ENCODE results near the gene RERE. TPM values are rescaled to one million over a fixed set of nuclear protein-coding genes. Genes with fewer than 3 reads are reported as not detected.
"Not testable (repeated sequence)": the region's sequence is repeated elsewhere in the genome, so short reads cannot be mapped to it uniquely, and the experiment has no call there.

Gene RERE
- total RNA-seq, 1 donor from 2014 or later, result 80.3 TPM

- TF ChIP-seq CTCF (IDR thresholded peaks at IDR 0.05) (no peak), POLR2A (IDR thresholded peaks at IDR 0.05) (no peak), POLR2AphosphoS5 (IDR thresholded peaks at IDR 0.05; ENCODE audit: insufficient read depth in 1 of 2, low read depth in 1 of 2) (no peak)
- no peak overlapping the region for H3K4me3 ChIP-seq
- intact Hi-C loops (cut with DNase I), result no loop called here
- no peak overlapping the region for H3K27ac ChIP-seq
- DNase-seq (ENCODE audit: extremely low spot score in 2 of 2), result no peak
- no peaks in the 10 kb centered on the region for H3K9me3 ChIP-seq
- H3K36me3 ChIP-seq, result no peaks in the 10 kb centered on the region
- no peaks in the 10 kb centered on the region for H3K27me3 ChIP-seq
- no peaks in the 10 kb centered on the region for H3K4me1 ChIP-seq
These were observed 18.7 kb upstream of the RERE start for GRCh38 chr1:8835941-8836643.

GRCh38 chr1:8831340-8831739 lies 13.9 kb upstream of the RERE start:
- no peak overlapping the region for H3K27ac ChIP-seq
- H3K27me3 ChIP-seq, result no peaks in the 10 kb centered on the region
- DNase-seq (ENCODE audit: extremely low spot score in 2 of 2), result no peak
- H3K36me3 ChIP-seq, result no peaks in the 10 kb centered on the region
- TF ChIP-seq CTCF (IDR thresholded peaks at IDR 0.05), result no peak
- no peak for TF ChIP-seq POLR2AphosphoS5 (IDR thresholded peaks at IDR 0.05; ENCODE audit: insufficient read depth in 1 of 2, low read depth in 1 of 2)
- TF ChIP-seq POLR2A (IDR thresholded peaks at IDR 0.05), result no peak
- no peaks in the 10 kb centered on the region for H3K4me1 ChIP-seq
- intact Hi-C loops (cut with DNase I), result no loop called here
- no peaks in the 10 kb centered on the region for H3K9me3 ChIP-seq
- H3K4me3 ChIP-seq, result no peak overlapping the region

- H3K9me3 ChIP-seq; H3K4me1 ChIP-seq; H3K4me3 ChIP-seq; DNase-seq (ENCODE audit: extremely low spot score in 2 of 2); H3K27ac ChIP-seq; H3K36me3 ChIP-seq; intact Hi-C loops (cut with DNase I); H3K27me3 ChIP-seq: not testable (repeated sequence)
These were observed 13.3 kb upstream of the RERE start for GRCh38 chr1:8830732-8831131.

GRCh38 chr1:8825985-8826481 lies 8.6 kb upstream of the RERE start:
- peaks cover 38% of the 10 kb centered on the region for H3K4me1 ChIP-seq
- H3K27me3 ChIP-seq, result no peaks in the 10 kb centered on the region
- no peaks in the 10 kb centered on the region for H3K9me3 ChIP-seq
- TF ChIP-seq CTCF (IDR thresholded peaks at IDR 0.05) (no peak), POLR2A (IDR thresholded peaks at IDR 0.05) (no peak), POLR2AphosphoS5 (IDR thresholded peaks at IDR 0.05; ENCODE audit: insufficient read depth in 1 of 2, low read depth in 1 of 2) (peak in 1 of 2 donors; percentile 61)
- no peaks in the 10 kb centered on the region for H3K36me3 ChIP-seq
- intact Hi-C loops (cut with DNase I), result no loop called here
- peak overlapping the region; percentile 42 for H3K27ac ChIP-seq
- DNase-seq (ENCODE audit: extremely low spot score in 2 of 2), result no peak
- no peak overlapping the region for H3K4me3 ChIP-seq

- TF ChIP-seq CTCF (IDR thresholded peaks at IDR 0.05) (no peak), POLR2AphosphoS5 (IDR thresholded peaks at IDR 0.05; ENCODE audit: insufficient read depth in 1 of 2, low read depth in 1 of 2) (no peak), POLR2A (IDR thresholded peaks at IDR 0.05) (no peak)
- Histone ChIP-seq H3K27ac (peak overlapping the region; percentile 26), H3K4me1 (peaks cover 42% of the 10 kb centered on the region), H3K36me3 (no peaks in the 10 kb centered on the region), H3K4me3 (no peak overlapping the region), H3K9me3 (no peaks in the 10 kb centered on the region), H3K27me3 (no peaks in the 10 kb centered on the region)
- DNase-seq (ENCODE audit: extremely low spot score in 2 of 2), result no peak
- intact Hi-C loops (cut with DNase I), result no loop called here
These were observed 5.8 kb upstream of the RERE start for GRCh38 chr1:8823295-8823664.
